WTC11 (cell line): ENCODE results near the gene MRPS33. TPM values are rescaled to one million over a fixed set of nuclear protein-coding genes. Genes with fewer than 3 reads are reported as not detected.

Source experiments
- ATAC-seq: fragments of 200-7000 bp; cut with Tn5 transposase; 2 replicates; pipeline ENCODE4 v1.10.0; 2021; ENCODE audit warnings: mild to moderate bottlenecking, moderate library complexity
- CTCF ChIA-PET: fragments of 300-600 bp; sonication (Branson Sonifier 250); formaldehyde crosslinking; loops from one replicate; lab custom pipeline; 2021; ENCODE audit warnings: antibody characterized with exemption; lab: Charles Lee
- POLR2A ChIA-PET: fragments of 350-600 bp; sonication (Branson Sonifier 250); formaldehyde crosslinking; loops from one replicate; lab custom pipeline; 2021; ENCODE audit warnings: antibody characterized with exemption; lab: Charles Lee
- DNase-seq: peaks from one replicate; pipeline ENCODE4 v3.0.0; 2021; ENCODE audit warnings: low spot score
- H3K27ac Mint-ChIP-seq: 2 replicates; pipeline ENCODE4 v1.8.0; 2021; ENCODE audit warnings: mixed read lengths
- H3K27me3 Mint-ChIP-seq: 2 replicates; pipeline ENCODE4 v1.8.0; 2021; ENCODE audit warnings: low read depth, mild to moderate bottlenecking, moderate library complexity, mixed read lengths
- H3K36me3 Mint-ChIP-seq: 2 replicates; pipeline ENCODE4 v1.8.0; 2021; ENCODE audit warnings: mixed read lengths
- H3K4me1 Mint-ChIP-seq: 2 replicates; pipeline ENCODE4 v1.8.0; 2022; ENCODE audit warnings: mixed read lengths
- H3K4me3 Mint-ChIP-seq: 2 replicates; pipeline ENCODE4 v1.8.0; 2021; ENCODE audit warnings: mild to moderate bottlenecking, moderate library complexity, mixed read lengths
- H3K9me3 Mint-ChIP-seq: 2 replicates; pipeline ENCODE4 v1.8.0; 2021; ENCODE audit warnings: mixed read lengths
- ATF3 ChIP-seq: sonication (generic); formaldehyde crosslinking; conservative IDR thresholded peaks from 2 replicates; pipeline ENCODE4 v1.8.1; 2022; ENCODE audit warnings: mild to moderate bottlenecking, missing genetic modification reagents
- ATF6 ChIP-seq: sonication (generic); formaldehyde crosslinking; IDR thresholded peaks from 2 replicates; pipeline ENCODE4 v1.8.1; 2023; ENCODE audit warnings: mild to moderate bottlenecking, missing genetic modification reagents
- E2F5 ChIP-seq: sonication (generic); formaldehyde crosslinking; IDR thresholded peaks from 2 replicates; pipeline ENCODE4 v1.8.1; 2022; ENCODE audit warnings: mild to moderate bottlenecking, moderate library complexity, missing genetic modification reagents
- ELF4 ChIP-seq: sonication (generic); formaldehyde crosslinking; IDR thresholded peaks from 2 replicates; pipeline ENCODE4 v1.8.1; 2022; ENCODE audit warnings: low read depth, mild to moderate bottlenecking, moderate library complexity, missing genetic modification reagents
- FOXK1 ChIP-seq: sonication (generic); formaldehyde crosslinking; IDR thresholded peaks from 2 replicates; pipeline ENCODE4 v1.8.0; 2022; ENCODE audit warnings: mild to moderate bottlenecking, moderate library complexity, missing genetic modification reagents
- FOXP4 ChIP-seq: sonication (generic); formaldehyde crosslinking; IDR thresholded peaks from 2 replicates; pipeline ENCODE4 v1.8.0; 2022; ENCODE audit warnings: mild to moderate bottlenecking, missing genetic modification reagents
- GABPB1 ChIP-seq: sonication (generic); formaldehyde crosslinking; IDR thresholded peaks from 2 replicates; pipeline ENCODE4 v1.8.1; 2023; ENCODE audit warnings: mild to moderate bottlenecking, missing genetic modification reagents
- HMGA2 ChIP-seq: fragments of 250-450 bp; sonication (Bioruptor Pico); IDR thresholded peaks from 2 replicates; pipeline ENCODE4 v1.4.0; 2021; ENCODE audit warnings: mild to moderate bottlenecking, moderate library complexity
- MLX ChIP-seq: sonication (generic); formaldehyde crosslinking; IDR thresholded peaks from 2 replicates; pipeline ENCODE4 v1.8.1; 2023; ENCODE audit warnings: mild to moderate bottlenecking, missing genetic modification reagents, moderate library complexity
- NR2C2 ChIP-seq: sonication (generic); formaldehyde crosslinking; IDR thresholded peaks from 2 replicates; pipeline ENCODE4 v1.8.0; 2022; ENCODE audit warnings: mild to moderate bottlenecking, missing genetic modification reagents
- PRDM15 ChIP-seq: sonication (generic); formaldehyde crosslinking; IDR thresholded peaks from 2 replicates; pipeline ENCODE4 v1.8.0; 2022; ENCODE audit warnings: missing genetic modification reagents
- RELA ChIP-seq: sonication (generic); formaldehyde crosslinking; IDR thresholded peaks from 2 replicates; pipeline ENCODE4 v1.8.1; 2022; ENCODE audit warnings: missing genetic modification reagents, mild to moderate bottlenecking, borderline replicate concordance
- RORB ChIP-seq: fragments of 250-450 bp; sonication (Bioruptor Pico); IDR thresholded peaks from 2 replicates; pipeline ENCODE4 v1.9.0; 2021; ENCODE audit warnings: mild to moderate bottlenecking
- SMAD4 ChIP-seq: sonication (generic); formaldehyde crosslinking; IDR thresholded peaks from 2 replicates; pipeline ENCODE4 v1.8.0; 2022; ENCODE audit warnings: mild to moderate bottlenecking, missing genetic modification reagents
- TEAD1 ChIP-seq: sonication (generic); formaldehyde crosslinking; IDR thresholded peaks from 2 replicates; pipeline ENCODE4 v1.8.0; 2022; ENCODE audit warnings: mild to moderate bottlenecking, missing genetic modification reagents
- USF2 ChIP-seq: sonication (generic); formaldehyde crosslinking; IDR thresholded peaks from 2 replicates; pipeline ENCODE4 v1.8.1; 2023; ENCODE audit warnings: mild to moderate bottlenecking, missing genetic modification reagents, moderate library complexity
- ZNF232 ChIP-seq: sonication (generic); formaldehyde crosslinking; IDR thresholded peaks from 2 replicates; pipeline ENCODE4 v1.8.0; 2022; ENCODE audit warnings: mild to moderate bottlenecking, missing genetic modification reagents
- ZNF423 ChIP-seq: fragments of 250-450 bp; sonication (Bioruptor Pico); IDR thresholded peaks from 2 replicates; pipeline ENCODE4 v2.1.2; 2022; ENCODE audit warnings: mild to moderate bottlenecking, moderate library complexity
- ZNF512 ChIP-seq: sonication (generic); formaldehyde crosslinking; IDR thresholded peaks from 2 replicates; pipeline ENCODE4 v1.8.1; 2022; ENCODE audit warnings: missing genetic modification reagents, borderline replicate concordance
- total RNA-seq: library from RNA; stranded (reverse); gene quantifications from 3 replicates; pipeline ENCODE4 v1.2.3, GENCODE V29; 2021

The MRPS33 gene
- total RNA-seq, 1 experiment from 2014 or later = 63.5 TPM

- Mint-ChIP-seq H3K27me3 (no peaks in the 10 kb centered on the region; the same call in 1 of the 2 replicates), H3K4me3 (no peak overlapping the region), H3K9me3 (no peaks in the 10 kb centered on the region)
- CTCF ChIA-PET = interaction anchor here (1.9 kb wide), 1 partner anchor 10 kb away, joined by 6 read pairs; no protein-coding TSS in a partner anchor
- DNase-seq = no peak
- no peak for ATAC-seq
- TF ChIP-seq GABPB1 (CRISPR knock-in tag) (peak; percentile 59; the same call in 1 of the 2 replicates), HMGA2 (CRISPR knock-in tag) (no peak)
- TF ChIP-seq, all 79 proteins: peak for 1
- Mint-ChIP-seq H3K4me1 (no peaks in the 10 kb centered on the region), H3K36me3 (no peaks in the 10 kb centered on the region), H3K27ac (no peak overlapping the region)
- POLR2A ChIA-PET = interaction anchor here (0.7 kb wide), 1 partner anchor 213 kb away, joined by 3 read pairs; no protein-coding TSS in a partner anchor
These were observed 41.6 kb downstream of the MRPS33 start for GRCh38 chr7:140972876-140973829.

- Mint-ChIP-seq H3K4me3 (no peak overlapping the region), H3K27me3 (no peaks in the 10 kb centered on the region; the same call in 1 of the 2 replicates), H3K36me3 (no peaks in the 10 kb centered on the region), H3K4me1 (no peaks in the 10 kb centered on the region), H3K9me3 (no peaks in the 10 kb centered on the region), H3K27ac (no peak overlapping the region)
- ChIA-PET CTCF (no interaction called here), POLR2A (no interaction called here)
- ATAC-seq = no peak
- DNase-seq = no peak
- TF ChIP-seq MLX (CRISPR knock-in tag) (no peak), ATF3 (CRISPR knock-in tag) (no peak), ATF6 (CRISPR knock-in tag) (no peak), SMAD4 (CRISPR knock-in tag) (no peak), NR2C2 (CRISPR knock-in tag) (no peak), E2F5 (CRISPR knock-in tag) (no peak), USF2 (CRISPR knock-in tag) (no peak), ELF4 (CRISPR knock-in tag) (no peak), ZNF232 (no peak), RORB (CRISPR knock-in tag) (no peak), FOXK1 (CRISPR knock-in tag) (no peak), ZNF423 (CRISPR knock-in tag) (no peak), TEAD1 (no peak), PRDM15 (CRISPR knock-in tag) (no peak), FOXP4 (no peak), RELA (CRISPR knock-in tag) (no peak), ZNF512 (no peak)
These were observed 42.4 kb downstream of the MRPS33 start for GRCh38 chr7:140972344-140972743.
